Measurements from ENCODE around the gene STEAP3.
"Not testable (repeated sequence)": the region's sequence is repeated elsewhere in the genome, so short reads cannot be mapped to it uniquely, and the experiment has no call there.

Gene STEAP3

DNA sequence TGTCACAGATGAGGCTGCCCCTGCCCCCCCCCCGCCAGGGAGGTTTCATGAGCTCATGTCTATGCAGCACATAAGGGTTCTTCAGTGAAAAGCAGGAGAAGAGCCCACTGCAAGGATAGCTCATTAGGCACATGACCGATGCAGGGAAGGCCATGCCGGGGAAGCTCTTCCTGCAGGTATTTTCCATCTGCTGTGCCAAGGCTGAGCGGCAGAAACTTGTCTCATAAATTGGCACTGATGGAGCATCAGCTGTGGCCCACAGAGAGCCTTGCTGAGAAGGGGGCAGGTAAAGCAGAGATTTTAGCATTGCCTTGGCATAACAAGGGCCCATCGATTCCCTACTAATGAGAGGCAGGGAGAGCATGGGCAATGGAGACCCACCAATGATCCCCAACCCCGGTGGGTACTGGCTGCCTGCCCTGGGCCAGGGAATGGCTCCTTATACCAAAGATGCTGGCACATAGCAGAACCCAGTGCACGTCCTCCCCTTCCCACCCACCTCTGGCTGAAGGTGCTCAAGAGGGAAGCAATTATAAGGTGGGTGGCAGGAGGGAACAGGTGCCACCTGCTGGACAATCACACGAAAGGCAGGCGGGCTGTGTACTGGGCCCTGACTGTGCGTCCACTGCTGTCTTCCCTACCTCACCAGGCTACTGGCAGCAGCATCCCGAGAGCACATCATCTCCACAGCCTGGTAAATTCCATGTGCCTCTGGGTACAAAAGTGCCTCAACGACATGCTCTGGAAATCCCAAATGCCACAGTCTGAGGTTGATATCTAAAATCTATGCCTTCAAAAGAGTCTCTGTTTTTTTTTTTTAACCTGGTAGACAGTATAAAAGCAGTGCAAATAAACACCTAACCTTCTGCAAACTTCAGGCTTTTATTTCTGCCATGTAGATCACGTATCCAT lies 41.4 kb downstream of the STEAP3 start:
- Histone ChIP-seq H3K36me3 (ENCODE audit: insufficient read depth, low read length) (no peaks in the 10 kb centered on the region), H3K9me3 (ENCODE audit: control insufficient read depth, insufficient read depth, low read length) (no peaks in the 10 kb centered on the region), H3K9ac (ENCODE audit: low read depth, low read length) (no peak overlapping the region), H3K4me1 (ENCODE audit: insufficient read depth, low read length) (no peaks in the 10 kb centered on the region)

GRCh38 chr2:119265693-119266066 lies 42.0 kb downstream of the STEAP3 start:
- Histone ChIP-seq H3K4me1 (ENCODE audit: insufficient read depth, low read length) (no peaks in the 10 kb centered on the region), H3K9ac (ENCODE audit: low read depth, low read length) (no peak overlapping the region), H3K36me3 (ENCODE audit: insufficient read depth, low read length) (no peaks in the 10 kb centered on the region), H3K9me3 (ENCODE audit: control insufficient read depth, insufficient read depth, low read length) (no peaks in the 10 kb centered on the region)

DNA sequence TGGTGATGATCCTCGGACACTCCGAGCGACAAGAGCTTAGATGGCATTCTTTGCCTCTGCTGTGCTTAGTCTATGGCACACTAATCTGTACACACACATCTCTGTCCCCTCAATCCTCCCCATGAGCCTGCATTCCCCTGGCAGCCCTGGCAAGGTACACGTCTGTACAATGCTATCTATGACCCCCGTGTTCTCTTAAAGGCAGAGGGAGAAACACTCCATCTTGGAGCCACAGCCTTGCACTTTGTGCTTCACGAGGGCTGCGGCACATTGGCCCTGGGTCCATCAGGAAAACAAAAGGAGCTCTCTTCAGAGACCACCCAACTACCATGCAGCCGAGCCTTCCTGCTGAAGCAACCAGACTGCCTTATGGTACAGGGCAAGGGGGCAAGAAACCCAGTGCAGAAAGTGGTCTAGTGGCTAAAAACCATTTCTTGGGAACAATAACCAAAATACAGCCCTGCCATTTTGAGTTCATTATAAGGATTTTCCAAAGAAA lies 42.5 kb downstream of the STEAP3 start:
- no peaks in the 10 kb centered on the region for H3K36me3 ChIP-seq (ENCODE audit: insufficient read depth, low read length)
- H3K4me1 ChIP-seq (ENCODE audit: insufficient read depth, low read length) = no peaks in the 10 kb centered on the region
- no peaks in the 10 kb centered on the region for H3K9me3 ChIP-seq (ENCODE audit: control insufficient read depth, insufficient read depth, low read length)
- no peak overlapping the region for H3K9ac ChIP-seq (ENCODE audit: low read depth, low read length)

- no peaks in the 10 kb centered on the region for H3K4me1 ChIP-seq (ENCODE audit: insufficient read depth, low read length)
- H3K9ac ChIP-seq (ENCODE audit: low read depth, low read length) = no peak overlapping the region
These were observed 44.0 kb downstream of the STEAP3 start for GRCh38 chr2:119267604-119268003.

DNA sequence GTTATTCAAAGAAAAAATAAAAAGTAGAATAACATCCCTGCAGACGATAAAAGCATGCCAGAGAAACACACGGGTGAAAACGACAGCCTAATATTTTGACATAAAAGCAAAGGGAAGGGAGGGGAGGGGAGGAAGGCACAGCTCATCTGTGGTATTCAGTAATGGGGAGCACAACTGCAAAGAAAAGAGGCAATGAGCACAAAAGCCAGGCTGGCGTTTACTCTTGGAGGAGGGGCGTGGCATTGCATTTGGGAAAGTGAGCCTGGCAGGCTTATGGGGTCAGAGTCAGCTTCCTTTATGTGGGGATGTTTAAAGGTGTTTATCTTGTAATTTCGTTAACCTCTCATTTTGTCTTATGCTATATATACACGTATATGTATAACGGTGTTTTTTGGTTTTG lies 53.2 kb downstream of the STEAP3 start:
- H3K4me1 ChIP-seq (ENCODE audit: insufficient read depth, low read length) = no peaks in the 10 kb centered on the region
- no peaks in the 10 kb centered on the region for H3K9me3 ChIP-seq (ENCODE audit: control insufficient read depth, insufficient read depth, low read length)
- no peak overlapping the region for H3K9ac ChIP-seq (ENCODE audit: low read depth, low read length)
- no peaks in the 10 kb centered on the region for H3K36me3 ChIP-seq (ENCODE audit: insufficient read depth, low read length)

More at GRCh38 chr2:119267604-119268003, 44.0 kb downstream of the STEAP3 start:
- Histone ChIP-seq H3K36me3 (ENCODE audit: insufficient read depth, low read length) (no peaks in the 10 kb centered on the region), H3K9me3 (ENCODE audit: control insufficient read depth, insufficient read depth, low read length) (no peaks in the 10 kb centered on the region)

- H3K4me1 ChIP-seq (ENCODE audit: insufficient read depth, low read length); H3K9me3 ChIP-seq (ENCODE audit: control insufficient read depth, insufficient read depth, low read length); H3K36me3 ChIP-seq (ENCODE audit: insufficient read depth, low read length); H3K9ac ChIP-seq (ENCODE audit: low read depth, low read length): not testable (repeated sequence)
These were observed 54.8 kb downstream of the STEAP3 start for GRCh38 chr2:119278385-119278784.

- H3K4me1 ChIP-seq (ENCODE audit: insufficient read depth, low read length) = no peaks in the 10 kb centered on the region
- H3K9me3 ChIP-seq (ENCODE audit: control insufficient read depth, insufficient read depth, low read length) = no peaks in the 10 kb centered on the region
- no peaks in the 10 kb centered on the region for H3K36me3 ChIP-seq (ENCODE audit: insufficient read depth, low read length)
- H3K9ac ChIP-seq (ENCODE audit: low read depth, low read length) = no peak overlapping the region
These were observed 55.3 kb downstream of the STEAP3 start for GRCh38 chr2:119278946-119279345.

- Histone ChIP-seq H3K4me1 (ENCODE audit: insufficient read depth, low read length) (no peaks in the 10 kb centered on the region), H3K9ac (ENCODE audit: low read depth, low read length) (no peak overlapping the region), H3K9me3 (ENCODE audit: control insufficient read depth, insufficient read depth, low read length) (no peaks in the 10 kb centered on the region), H3K36me3 (ENCODE audit: insufficient read depth, low read length) (no peaks in the 10 kb centered on the region)
These were observed 56.0 kb downstream of the STEAP3 start for GRCh38 chr2:119279666-119280065.

GRCh38 chr2:119280680-119281079 lies 57.0 kb downstream of the STEAP3 start:
- Histone ChIP-seq H3K9me3 (ENCODE audit: control insufficient read depth, insufficient read depth, low read length) (no peaks in the 10 kb centered on the region), H3K36me3 (ENCODE audit: insufficient read depth, low read length) (no peaks in the 10 kb centered on the region), H3K4me1 (ENCODE audit: insufficient read depth, low read length) (no peaks in the 10 kb centered on the region), H3K9ac (ENCODE audit: low read depth, low read length) (no peak overlapping the region)

- Histone ChIP-seq H3K9ac (ENCODE audit: low read depth, low read length) (no peak overlapping the region), H3K9me3 (ENCODE audit: control insufficient read depth, insufficient read depth, low read length) (no peaks in the 10 kb centered on the region), H3K4me1 (ENCODE audit: insufficient read depth, low read length) (no peaks in the 10 kb centered on the region), H3K36me3 (ENCODE audit: insufficient read depth, low read length) (no peaks in the 10 kb centered on the region)
These were observed 58.7 kb downstream of the STEAP3 start for GRCh38 chr2:119282146-119282995.

DNA sequence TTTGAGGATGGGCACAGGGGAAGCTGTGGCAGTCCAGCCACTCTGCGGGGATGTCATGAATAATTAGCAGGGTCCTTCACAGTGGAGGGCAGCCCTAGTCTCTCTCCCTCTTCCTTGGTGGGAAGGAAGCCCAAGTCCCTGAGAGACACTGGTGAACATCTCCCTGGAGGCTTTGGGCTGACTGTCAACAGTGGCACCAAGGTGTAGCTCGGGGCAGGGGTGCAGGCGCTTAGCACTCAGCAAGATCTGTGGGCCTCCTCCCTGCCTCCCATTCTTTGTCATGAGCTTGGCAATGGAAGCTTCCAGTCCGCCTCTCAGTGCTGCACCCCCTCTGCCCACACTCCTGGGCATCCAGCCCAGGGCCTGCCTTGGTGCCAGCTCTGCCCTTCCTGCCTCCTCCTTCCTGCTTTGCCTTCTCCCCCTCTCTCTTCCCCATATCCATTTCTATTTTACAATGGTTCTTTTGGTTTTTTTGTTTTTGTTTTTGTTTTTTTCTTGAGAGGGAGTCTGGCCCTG lies 59.4 kb downstream of the STEAP3 start:
- Histone ChIP-seq H3K4me1 (ENCODE audit: insufficient read depth, low read length) (no peaks in the 10 kb centered on the region), H3K9me3 (ENCODE audit: control insufficient read depth, insufficient read depth, low read length) (no peaks in the 10 kb centered on the region), H3K36me3 (ENCODE audit: insufficient read depth, low read length) (no peaks in the 10 kb centered on the region), H3K9ac (ENCODE audit: low read depth, low read length) (no peak overlapping the region)

DNA sequence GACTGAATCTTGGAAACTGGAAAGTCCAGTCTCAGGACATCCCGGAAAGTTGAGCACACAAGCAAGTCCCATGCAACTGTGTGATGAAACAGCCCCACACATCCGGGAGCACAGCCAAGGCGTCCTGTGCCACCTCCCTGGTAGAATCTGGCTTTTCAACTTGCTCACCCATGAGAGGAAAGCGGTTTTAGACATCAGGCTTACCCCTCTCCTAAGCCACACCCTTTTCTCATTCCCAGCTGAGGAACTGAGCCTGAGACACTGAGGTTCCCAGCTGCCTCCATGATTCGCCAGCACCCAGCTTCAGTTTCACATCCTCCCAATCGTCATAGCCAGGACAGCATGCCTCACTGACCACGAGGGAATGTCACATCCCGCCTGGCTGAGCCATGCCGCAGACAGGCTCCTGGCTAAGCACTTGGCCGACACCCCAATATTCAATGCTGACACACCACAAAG lies 60.3 kb downstream of the STEAP3 start:
- H3K4me1 ChIP-seq (ENCODE audit: insufficient read depth, low read length) = no peaks in the 10 kb centered on the region
- H3K9me3 ChIP-seq (ENCODE audit: control insufficient read depth, insufficient read depth, low read length) = no peaks in the 10 kb centered on the region
- no peaks in the 10 kb centered on the region for H3K36me3 ChIP-seq (ENCODE audit: insufficient read depth, low read length)
- no peak overlapping the region for H3K9ac ChIP-seq (ENCODE audit: low read depth, low read length)

- no peak overlapping the region for H3K9ac ChIP-seq (ENCODE audit: low read depth, low read length)
These were observed 63.0 kb downstream of the STEAP3 start for GRCh38 chr2:119286661-119287060.

DNA sequence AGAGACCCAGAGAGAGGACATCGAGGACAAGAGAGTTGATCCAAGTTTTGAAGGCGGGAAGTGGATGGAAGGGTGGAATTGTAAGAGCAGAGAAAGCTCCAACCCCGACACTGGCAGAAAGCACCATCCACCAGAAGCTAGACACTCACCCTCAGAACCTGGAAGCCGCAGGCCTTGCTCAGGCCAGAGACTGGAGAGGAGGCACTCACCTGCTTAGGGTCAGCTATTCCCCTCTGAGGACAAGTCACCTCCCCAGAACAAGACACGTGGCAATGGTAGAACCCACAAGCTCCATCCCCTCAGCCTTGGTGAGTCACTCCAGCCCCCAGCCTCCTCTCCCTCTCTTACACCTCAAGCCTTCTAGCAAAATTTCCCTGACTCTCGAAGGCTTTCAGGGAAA lies 64.9 kb downstream of the STEAP3 start:
- no peak overlapping the region for H3K9ac ChIP-seq (ENCODE audit: low read depth, low read length)
- no peaks in the 10 kb centered on the region for H3K9me3 ChIP-seq (ENCODE audit: control insufficient read depth, insufficient read depth, low read length)
- H3K4me1 ChIP-seq (ENCODE audit: insufficient read depth, low read length) = peaks cover 4% of the 10 kb centered on the region; the same call in 1 of the 2 replicates
- no peaks in the 10 kb centered on the region for H3K36me3 ChIP-seq (ENCODE audit: insufficient read depth, low read length)

More at GRCh38 chr2:119286661-119287060, 63.0 kb downstream of the STEAP3 start:
- Histone ChIP-seq H3K36me3 (ENCODE audit: insufficient read depth, low read length) (no peaks in the 10 kb centered on the region), H3K4me1 (ENCODE audit: insufficient read depth, low read length) (no peaks in the 10 kb centered on the region), H3K9me3 (ENCODE audit: control insufficient read depth, insufficient read depth, low read length) (no peaks in the 10 kb centered on the region)

All from ES-I3 (cell line).